Lower leg skin (tissue), 4 donors: Measurements from ENCODE around the gene ANKRD33B. TPM values are rescaled to one million over a fixed set of nuclear protein-coding genes. Genes with fewer than 3 reads are reported as not detected.

Experiments used
- DNase-seq, 2 donors: peaks; one replicate each; pipeline ENCODE4 v3.0.0-alpha.2; 2019; ENCODE audit warnings: low spot score in 2 of 2
- H3K4me3 ChIP-seq: fragments of 200-600 bp; sonication (generic); 2 replicates; pipeline ENCODE4 v1.5.1; 2017; ENCODE audit warnings: mild to moderate bottlenecking, low read depth; ENCODE audit not compliant: poor library complexity, severe bottlenecking
- POLR2A ChIP-seq, 2 donors: fragments of 450-650 bp; IDR thresholded peaks; one replicate each; pipeline ENCODE4 v1.6.1; 2016 to 2017; ENCODE audit warnings: antibody characterized with exemption in 2 of 2, mild to moderate bottlenecking in 1 of 2, moderate library complexity in 1 of 2
- WGBS, 2 donors: methylation state at CpG; one replicate each; pipeline ENCODE4 v1.1.5; 2018; 5-methylcytosine and 5-hydroxymethylcytosine counted together
- intact Hi-C: fragments of 100-400 bp; cut with DNase I; formaldehyde crosslinking; loops from one replicate; pipeline ENCODE4 v1.15.0; 2023; ENCODE audit warnings: low total_unique reads
- total RNA-seq, 4 donors: library from RNA; depleted of rRNA; stranded (reverse); fragments of >200 nt; gene quantifications; one replicate each; pipeline ENCODE4 v1.1.0, GENCODE V29; 2016
- TF ChIP-seq, protein P1 (sequence below), 3 donors: fragments of 450-650 bp; IDR thresholded peaks; one replicate each; pipeline ENCODE4 v1.5.1; 2016; ENCODE audit warnings: antibody characterized with exemption in 3 of 3, mild to moderate bottlenecking in 3 of 3, moderate library complexity in 2 of 3

ANKRD33B gene
- total RNA-seq, 4 donors from 2014 or later: 12.6 to 35.4 (median 17.6) TPM

DNA sequence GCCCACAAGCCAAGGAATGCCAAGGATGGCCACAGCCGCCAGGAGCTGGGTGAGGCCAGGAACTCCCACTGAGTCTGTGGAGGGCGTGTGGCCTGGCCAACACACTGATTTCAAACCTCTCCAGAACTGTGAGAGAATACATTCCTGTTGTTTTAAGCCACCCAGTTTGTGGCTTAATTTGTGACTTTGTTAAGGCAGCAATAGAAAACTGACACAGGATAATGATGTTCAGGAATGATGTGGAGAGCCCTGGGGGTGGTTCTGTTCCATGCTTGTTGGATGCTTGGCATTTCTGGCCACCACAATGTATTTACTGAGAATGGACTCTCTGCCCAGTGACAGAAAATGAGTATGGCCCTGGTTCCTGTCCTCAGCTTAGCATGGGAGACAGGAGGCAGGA, 114.4 kb downstream of the ANKRD33B start:
- DNase-seq: peak in 1 of 2 donors; percentile 15
- H3K4me3 ChIP-seq: no peak overlapping the region
- intact Hi-C loops: no loop called here
- TF ChIP-seq, protein P1, sequence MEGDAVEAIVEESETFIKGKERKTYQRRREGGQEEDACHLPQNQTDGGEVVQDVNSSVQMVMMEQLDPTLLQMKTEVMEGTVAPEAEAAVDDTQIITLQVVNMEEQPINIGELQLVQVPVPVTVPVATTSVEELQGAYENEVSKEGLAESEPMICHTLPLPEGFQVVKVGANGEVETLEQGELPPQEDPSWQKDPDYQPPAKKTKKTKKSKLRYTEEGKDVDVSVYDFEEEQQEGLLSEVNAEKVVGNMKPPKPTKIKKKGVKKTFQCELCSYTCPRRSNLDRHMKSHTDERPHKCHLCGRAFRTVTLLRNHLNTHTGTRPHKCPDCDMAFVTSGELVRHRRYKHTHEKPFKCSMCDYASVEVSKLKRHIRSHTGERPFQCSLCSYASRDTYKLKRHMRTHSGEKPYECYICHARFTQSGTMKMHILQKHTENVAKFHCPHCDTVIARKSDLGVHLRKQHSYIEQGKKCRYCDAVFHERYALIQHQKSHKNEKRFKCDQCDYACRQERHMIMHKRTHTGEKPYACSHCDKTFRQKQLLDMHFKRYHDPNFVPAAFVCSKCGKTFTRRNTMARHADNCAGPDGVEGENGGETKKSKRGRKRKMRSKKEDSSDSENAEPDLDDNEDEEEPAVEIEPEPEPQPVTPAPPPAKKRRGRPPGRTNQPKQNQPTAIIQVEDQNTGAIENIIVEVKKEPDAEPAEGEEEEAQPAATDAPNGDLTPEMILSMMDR (IDR thresholded peaks at IDR 0.05): no peak
- TF ChIP-seq POLR2A (IDR thresholded peaks at IDR 0.05): no peak
- 85 to 90% methylated on average over 2 of the region's 2 CpGs for WGBS, 2 donors

GRCh38 chr5:10679336-10679988, 115.6 kb downstream of the ANKRD33B start:
- intact Hi-C loops: no loop called here
- WGBS, 2 donors: 91 to 93% methylated on average over 14 to 15 of the region's 15 CpGs
- no peak overlapping the region for H3K4me3 ChIP-seq
- TF ChIP-seq, protein P1 (IDR thresholded peaks at IDR 0.05): no peak
- no peak for TF ChIP-seq POLR2A (IDR thresholded peaks at IDR 0.05)
- peak in 1 of 2 donors; percentile 62 for DNase-seq

GRCh38 chr5:10680876-10681481, 117.1 kb downstream of the ANKRD33B start:
- TF ChIP-seq, protein P1 (IDR thresholded peaks at IDR 0.05): no peak
- no peak for TF ChIP-seq POLR2A (IDR thresholded peaks at IDR 0.05)
- no peak overlapping the region for H3K4me3 ChIP-seq
- intact Hi-C loops: no loop called here
- WGBS, 2 donors: 88 to 96% methylated on average over 17 of the region's 17 CpGs
- DNase-seq: peak in 1 of 2 donors; percentile 79

DNA sequence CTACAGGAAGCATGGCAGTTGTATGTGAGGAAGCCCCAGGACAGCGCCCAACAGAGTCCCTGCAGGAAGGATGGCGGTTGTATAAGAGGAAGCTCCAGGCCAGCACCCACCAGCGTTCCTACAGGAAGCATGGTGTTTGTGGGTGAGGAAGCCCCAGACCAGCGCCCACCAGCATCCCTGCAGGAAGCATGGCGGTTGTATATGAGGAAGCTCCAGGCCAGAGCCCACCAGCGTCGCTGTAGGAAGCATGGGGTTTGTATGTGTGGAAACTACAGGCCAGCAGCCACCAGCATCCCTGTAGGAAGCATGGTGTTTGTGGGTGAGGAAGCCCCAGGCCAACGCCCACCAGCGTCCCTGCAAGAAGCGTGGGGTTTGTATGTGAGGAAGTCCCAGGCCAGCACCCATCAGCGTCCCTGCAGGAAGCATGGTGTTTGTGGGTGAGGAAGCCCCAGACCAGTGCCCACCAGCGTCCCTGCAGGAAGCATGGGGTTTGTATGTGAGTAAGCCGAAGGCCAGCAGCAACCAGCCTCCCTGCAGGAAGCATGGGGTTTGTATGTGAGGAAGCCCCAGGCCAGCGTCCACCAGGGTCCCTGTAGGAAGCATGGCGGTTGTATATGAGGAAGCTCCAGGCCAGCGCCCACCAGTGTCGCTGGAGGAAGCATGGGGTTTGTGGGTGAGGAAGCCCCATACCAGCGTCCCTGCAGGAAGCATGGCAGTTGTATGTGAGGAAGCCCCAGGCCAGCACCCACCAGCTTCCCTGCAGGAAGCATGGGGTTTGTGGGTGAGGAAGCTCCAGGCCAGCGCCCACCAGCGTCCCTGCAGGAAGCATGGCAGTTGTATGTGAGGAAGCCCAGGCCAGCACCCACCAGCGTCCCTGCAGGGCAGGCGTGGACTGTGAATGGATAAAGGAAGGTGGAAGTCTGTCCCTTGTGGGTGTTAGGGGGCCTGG, 118.1 kb downstream of the ANKRD33B start:
- H3K4me3 ChIP-seq: no peak overlapping the region
- intact Hi-C loops: no loop called here
- TF ChIP-seq, protein P1 (IDR thresholded peaks at IDR 0.05): no peak
- TF ChIP-seq POLR2A (IDR thresholded peaks at IDR 0.05): no peak
- peak in 1 of 2 donors; percentile 56 for DNase-seq
- WGBS, 2 donors: 73 to 84% methylated on average over 13 to 22 of the region's 22 CpGs

DNA sequence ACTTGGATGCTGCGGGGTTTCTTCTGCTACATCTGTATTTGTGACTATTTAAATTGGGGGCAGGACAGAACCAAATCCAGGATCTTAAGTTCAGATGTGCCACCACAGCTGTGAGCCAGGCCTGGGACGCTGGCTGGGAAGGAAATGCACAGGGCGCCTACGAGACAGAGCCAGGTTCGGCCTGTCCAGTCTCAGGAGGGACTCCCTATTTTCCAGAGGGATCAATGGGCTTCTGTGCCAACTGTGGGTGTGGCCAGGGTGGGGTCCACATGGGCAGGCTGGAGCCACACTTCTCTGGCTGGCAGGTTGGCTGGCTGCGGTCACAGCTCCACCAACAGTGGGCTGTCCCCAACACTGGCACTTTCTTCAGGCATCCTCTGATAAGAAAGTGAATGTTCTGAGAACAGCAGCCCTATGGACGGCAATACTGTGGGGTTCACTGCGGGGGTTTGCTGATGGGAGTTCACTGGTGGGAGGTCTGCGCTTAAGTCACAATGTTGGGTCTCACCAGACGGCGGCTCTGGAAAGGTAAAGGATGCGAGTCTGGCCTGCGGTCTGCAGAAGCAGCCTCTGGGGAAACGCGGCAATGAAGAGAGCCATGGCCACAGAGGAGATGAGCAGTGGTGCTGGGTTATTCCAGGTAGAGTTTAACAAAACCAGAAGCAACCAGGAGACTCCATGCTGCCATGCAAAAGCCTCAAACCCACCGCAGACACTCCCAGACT, 119.1 kb downstream of the ANKRD33B start:
- no peak for TF ChIP-seq POLR2A (IDR thresholded peaks at IDR 0.05)
- TF ChIP-seq, protein P1 (IDR thresholded peaks at IDR 0.05): no peak
- WGBS, 2 donors: 96% methylated on average over 11 to 15 of the region's 16 CpGs
- no peak for DNase-seq
- H3K4me3 ChIP-seq: no peak overlapping the region
- intact Hi-C loops: no loop called here
